Breast epithelium (tissue), 4 donors: Measurements from ENCODE around the gene SHLD1. TPM values are rescaled to one million over a fixed set of nuclear protein-coding genes. Genes with fewer than 3 reads are reported as not detected.

Experiments used
- DNase-seq, 2 donors: peaks; one replicate each; pipeline ENCODE4 v3.0.0-alpha.2; 2019; ENCODE audit warnings: low spot score in 2 of 2
- H3K27ac ChIP-seq, 2 donors: fragments of 200-600 bp; sonication (generic) in 1 of 2; one replicate each; pipeline ENCODE4 v1.5.1; 2016 to 2019; ENCODE audit warnings: mild to moderate bottlenecking in 1 of 2
- H3K27me3 ChIP-seq, 2 donors: fragments of 200-600 bp; sonication (generic) in 1 of 2; one replicate each; pipeline versions ENCODE4 v1.5.1 to v1.6.0; 2017 to 2019; ENCODE audit warnings: control low read depth in 1 of 2, mild to moderate bottlenecking in 1 of 2
- H3K36me3 ChIP-seq: fragments of 200-600 bp; one replicate; pipeline ENCODE4 v1.5.1; 2019
- H3K4me1 ChIP-seq, 2 donors: fragments of 200-600 bp; sonication (generic); one replicate each; pipeline ENCODE4 v1.5.1; 2016 to 2019; ENCODE audit warnings: control low read depth in 1 of 2
- H3K4me3 ChIP-seq, 3 donors: fragments of 200-600 bp; sonication (generic); 1 replicate in 2 of 3; 2 replicates in 1 of 3; pipeline ENCODE4 v1.5.1; 2016 to 2019; ENCODE audit warnings: mild to moderate bottlenecking in 3 of 3, moderate library complexity in 2 of 3
- H3K9me3 ChIP-seq, 2 donors: fragments of 200-600 bp; sonication (generic) in 1 of 2; one replicate each; pipeline ENCODE4 v1.5.1; 2016 to 2019; ENCODE audit warnings: control low read depth in 1 of 2
- CTCF ChIP-seq, 3 donors: fragments of 450-650 bp; IDR thresholded peaks; one replicate each; pipeline ENCODE4 v1.5.1; 2016 to 2017; ENCODE audit warnings: antibody characterized with exemption in 3 of 3, mild to moderate bottlenecking in 3 of 3, moderate library complexity in 3 of 3
- POLR2A ChIP-seq: fragments of 450-650 bp; IDR thresholded peaks from one replicate; pipeline ENCODE4 v1.6.1; 2016; ENCODE audit warnings: antibody characterized with exemption, mild to moderate bottlenecking, moderate library complexity
- POLR2AphosphoS5 ChIP-seq, 3 donors: sonication (generic); formaldehyde crosslinking; IDR thresholded peaks; one replicate each; pipeline ENCODE4 v1.6.1; 2017; ENCODE audit warnings: antibody characterized with exemption in 3 of 3
- intact Hi-C: fragments of 100-400 bp; cut with DNase I; formaldehyde crosslinking; loops from one replicate; pipeline ENCODE4 v1.15.1; 2023; ENCODE audit warnings: low total_unique reads
- total RNA-seq, 3 donors: library from RNA; depleted of rRNA; stranded (reverse); fragments of >200 nt; gene quantifications; one replicate each; pipeline ENCODE4 v1.1.0, GENCODE V29; 2016

The SHLD1 gene
- total RNA-seq, 3 donors from 2014 or later = 2.7 to 7.3 (median 6.6) TPM

- no peak overlapping the region for H3K27ac ChIP-seq
- H3K36me3 ChIP-seq = no peaks in the 10 kb centered on the region
- no peak overlapping the region for H3K4me3 ChIP-seq
- H3K4me1 ChIP-seq = no peaks in the 10 kb centered on the region
- H3K9me3 ChIP-seq = no peaks in the 10 kb centered on the region
- DNase-seq = no peak
- TF ChIP-seq POLR2AphosphoS5 (IDR thresholded peaks at IDR 0.05) = no peak
- no peak for TF ChIP-seq CTCF (IDR thresholded peaks at IDR 0.05)
- TF ChIP-seq POLR2A = no peak
- intact Hi-C loops = no loop called here
- no peaks in the 10 kb centered on the region for H3K27me3 ChIP-seq
These were observed 59.3 kb downstream of the SHLD1 start for GRCh38 chr20:5809495-5809894.

- no peaks in the 10 kb centered on the region for H3K27me3 ChIP-seq
- intact Hi-C loops = no loop called here
- H3K27ac ChIP-seq = no peak overlapping the region
- no peak for DNase-seq
- H3K4me1 ChIP-seq = no peaks in the 10 kb centered on the region
- H3K9me3 ChIP-seq = no peaks in the 10 kb centered on the region
- TF ChIP-seq POLR2AphosphoS5 (IDR thresholded peaks at IDR 0.05) = no peak
- no peak for TF ChIP-seq CTCF (IDR thresholded peaks at IDR 0.05)
- no peak for TF ChIP-seq POLR2A
- H3K4me3 ChIP-seq = no peak overlapping the region
- no peaks in the 10 kb centered on the region for H3K36me3 ChIP-seq
These were observed 60.7 kb downstream of the SHLD1 start for GRCh38 chr20:5810800-5811422.

GRCh38 chr20:5811746-5812145, 61.5 kb downstream of the SHLD1 start:
- Histone ChIP-seq H3K36me3 (no peaks in the 10 kb centered on the region), H3K9me3 (no peaks in the 10 kb centered on the region), H3K4me3 (no peak overlapping the region), H3K4me1 (no peaks in the 10 kb centered on the region), H3K27me3 (no peaks in the 10 kb centered on the region), H3K27ac (no peak overlapping the region)
- intact Hi-C loops = no loop called here
- no peak for TF ChIP-seq POLR2A
- no peak for TF ChIP-seq POLR2AphosphoS5 (IDR thresholded peaks at IDR 0.05)
- no peak for TF ChIP-seq CTCF (IDR thresholded peaks at IDR 0.05)
- no peak for DNase-seq

- TF ChIP-seq CTCF (IDR thresholded peaks at IDR 0.05) (no peak), POLR2A (no peak)
- Histone ChIP-seq H3K27ac (no peak overlapping the region), H3K4me3 (no peak overlapping the region), H3K27me3 (no peaks in the 10 kb centered on the region), H3K9me3 (no peaks in the 10 kb centered on the region), H3K36me3 (no peaks in the 10 kb centered on the region), H3K4me1 (no peaks in the 10 kb centered on the region)
- intact Hi-C loops = no loop called here
- no peak for DNase-seq
These were observed 68.1 kb downstream of the SHLD1 start for GRCh38 chr20:5818346-5818681.

- H3K9me3 ChIP-seq = no peaks in the 10 kb centered on the region
- H3K4me1 ChIP-seq = no peaks in the 10 kb centered on the region
- H3K27me3 ChIP-seq = no peaks in the 10 kb centered on the region
- intact Hi-C loops = no loop called here
- no peak for DNase-seq
- no peak overlapping the region for H3K27ac ChIP-seq
- TF ChIP-seq POLR2AphosphoS5 (IDR thresholded peaks at IDR 0.05) = no peak
- TF ChIP-seq CTCF (IDR thresholded peaks at IDR 0.05) = no peak
- no peak for TF ChIP-seq POLR2A
- H3K36me3 ChIP-seq = no peaks in the 10 kb centered on the region
- H3K4me3 ChIP-seq = no peak overlapping the region
These were observed 70.5 kb downstream of the SHLD1 start for GRCh38 chr20:5820738-5821137.
